IgD-negative memory B cell (primary cell): ENCODE data around the gene CD99L2. TPM values are rescaled to one million over a fixed set of nuclear protein-coding genes. Genes with fewer than 3 reads are reported as not detected.
"Not testable (repeated sequence)": the region's sequence is repeated elsewhere in the genome, so short reads cannot be mapped to it uniquely, and the experiment has no call there.

ENCODE experiments used
- H3K27ac Mint-ChIP-seq, 3 donors: one replicate each; pipeline ENCODE4 v1.8.0; 2020 to 2022; ENCODE audit warnings: mild to moderate bottlenecking in 3 of 3, mixed read lengths in 3 of 3, moderate library complexity in 1 of 3
- H3K27me3 Mint-ChIP-seq: one replicate; pipeline ENCODE4 v1.8.0; 2021; ENCODE audit warnings: mixed read lengths
- H3K36me3 Mint-ChIP-seq: one replicate; pipeline ENCODE4 v1.8.0; 2020; ENCODE audit warnings: mild to moderate bottlenecking, mixed read lengths
- H3K4me1 Mint-ChIP-seq, 3 donors: one replicate each; pipeline ENCODE4 v1.8.0; 2020 to 2022; ENCODE audit warnings: mixed read lengths in 3 of 3, mild to moderate bottlenecking in 1 of 3
- H3K4me3 Mint-ChIP-seq, 4 donors: one replicate each; pipeline ENCODE4 v1.8.0; 2020 to 2022; ENCODE audit warnings: mild to moderate bottlenecking in 4 of 4, mixed read lengths in 4 of 4, moderate library complexity in 3 of 4
- H3K9me3 Mint-ChIP-seq, 3 donors: one replicate each; pipeline ENCODE4 v1.8.0; 2020 to 2021; ENCODE audit warnings: mixed read lengths in 3 of 3, mild to moderate bottlenecking in 1 of 3
- polyA plus RNA-seq: library from polyadenylated mRNA; unstranded; fragments of 300-500 nt; fragmentation: Illumina TruSeq; gene quantifications from one replicate; pipeline ENCODE4 v1.2.3, GENCODE V29; 2021

The CD99L2 gene
- polyA plus RNA-seq, 1 donor from 2014 or later, result 8.9 TPM

- H3K27ac Mint-ChIP-seq, result no peak overlapping the region
- no peaks in the 10 kb centered on the region for H3K9me3 Mint-ChIP-seq
Observed at GRCh38 chrX:150906694-150907093, 8.2 kb upstream of the CD99L2 start.

GRCh38 chrX:150905293-150905692 is 6.8 kb upstream of the CD99L2 start:
- H3K36me3 Mint-ChIP-seq, result no peaks in the 10 kb centered on the region
- H3K4me1 Mint-ChIP-seq, result no peaks in the 10 kb centered on the region
- no peak overlapping the region for H3K4me3 Mint-ChIP-seq
- peak overlapping the region in 1 of 3 donors; percentile 6 for H3K27ac Mint-ChIP-seq
- no peaks in the 10 kb centered on the region for H3K27me3 Mint-ChIP-seq
- no peaks in the 10 kb centered on the region for H3K9me3 Mint-ChIP-seq

More at GRCh38 chrX:150906694-150907093, 8.2 kb upstream of the CD99L2 start:
- Mint-ChIP-seq H3K27me3 (no peaks in the 10 kb centered on the region), H3K36me3 (no peaks in the 10 kb centered on the region), H3K4me3 (no peak overlapping the region), H3K4me1 (no peaks in the 10 kb centered on the region)

GRCh38 chrX:150903110-150903508 is 4.6 kb upstream of the CD99L2 start:
- H3K9me3 Mint-ChIP-seq, result no peaks in the 10 kb centered on the region
- no peak overlapping the region for H3K27ac Mint-ChIP-seq

GRCh38 chrX:150902434-150903109 is 4.1 kb upstream of the CD99L2 start:
- no peaks in the 10 kb centered on the region for H3K27me3 Mint-ChIP-seq
- H3K27ac Mint-ChIP-seq, result no peak overlapping the region
- no peak overlapping the region for H3K4me3 Mint-ChIP-seq
- no peaks in the 10 kb centered on the region for H3K36me3 Mint-ChIP-seq
- H3K4me1 Mint-ChIP-seq, result peaks cover 0 to 4% (median under 1%) of the 10 kb centered on the region in 3 donors
- no peaks in the 10 kb centered on the region for H3K9me3 Mint-ChIP-seq

More at GRCh38 chrX:150903110-150903508, 4.6 kb upstream of the CD99L2 start:
- H3K27me3 Mint-ChIP-seq, result no peaks in the 10 kb centered on the region
- peaks cover 0 to 4% (median 0%) of the 10 kb centered on the region in 3 donors for H3K4me1 Mint-ChIP-seq
- no peaks in the 10 kb centered on the region for H3K36me3 Mint-ChIP-seq
- H3K4me3 Mint-ChIP-seq, result peak overlapping the region in 1 of 4 donors; percentile 24

- peak overlapping the region; percentile 89 to 98 (median 96) for H3K4me3 Mint-ChIP-seq
- no peaks in the 10 kb centered on the region for H3K36me3 Mint-ChIP-seq
- peak overlapping the region in 2 of 3 donors; percentile 80 to 93 for H3K27ac Mint-ChIP-seq
- H3K9me3 Mint-ChIP-seq, result no peaks in the 10 kb centered on the region
- H3K4me1 Mint-ChIP-seq, result peaks cover 0 to 6% (median 4%) of the 10 kb centered on the region in 3 donors
- no peaks in the 10 kb centered on the region for H3K27me3 Mint-ChIP-seq
Observed at GRCh38 chrX:150899191-150899757, 806 bp upstream of the CD99L2 start.

GRCh38 chrX:150897421-150898320 is 797 bp downstream of the CD99L2 start:
- H3K27ac Mint-ChIP-seq, result peak overlapping the region in 2 of 3 donors; percentile 71 to 81
- H3K4me3 Mint-ChIP-seq, result peak overlapping the region; percentile 79 to 90 (median 84)
- no peaks in the 10 kb centered on the region for H3K36me3 Mint-ChIP-seq
- H3K4me1 Mint-ChIP-seq, result peaks cover 0 to 6% (median 4%) of the 10 kb centered on the region in 3 donors
- H3K9me3 Mint-ChIP-seq, result no peaks in the 10 kb centered on the region
- no peaks in the 10 kb centered on the region for H3K27me3 Mint-ChIP-seq

- Mint-ChIP-seq H3K36me3 (no peaks in the 10 kb centered on the region), H3K27ac (peak overlapping the region in 1 of 3 donors; percentile 81), H3K4me3 (peak overlapping the region in 1 of 4 donors; percentile 89), H3K27me3 (no peaks in the 10 kb centered on the region), H3K9me3 (no peaks in the 10 kb centered on the region), H3K4me1 (peaks cover 0 to 6% (median 4%) of the 10 kb centered on the region in 3 donors)
Observed at GRCh38 chrX:150896632-150897031, 1.8 kb downstream of the CD99L2 start.

GRCh38 chrX:150893936-150894335 is 4.5 kb downstream of the CD99L2 start:
- Mint-ChIP-seq H3K4me3 (peak overlapping the region in 1 of 4 donors; percentile 63), H3K36me3 (no peaks in the 10 kb centered on the region), H3K9me3 (no peaks in the 10 kb centered on the region), H3K27me3 (no peaks in the 10 kb centered on the region), H3K4me1 (peaks cover 0 to 6% (median 0%) of the 10 kb centered on the region in 3 donors), H3K27ac (no peak overlapping the region)

GRCh38 chrX:150889131-150889530 is 9.3 kb downstream of the CD99L2 start:
- Mint-ChIP-seq H3K4me1 (peaks cover 0 to 2% (median 0%) of the 10 kb centered on the region in 3 donors), H3K27ac (no peak overlapping the region), H3K36me3 (peaks cover 4% of the 10 kb centered on the region), H3K27me3 (no peaks in the 10 kb centered on the region), H3K4me3 (no peak overlapping the region), H3K9me3 (no peaks in the 10 kb centered on the region)

- Mint-ChIP-seq H3K4me1 (peaks cover 0 to 3% (median 2%) of the 10 kb centered on the region in 3 donors), H3K9me3 (no peaks in the 10 kb centered on the region), H3K36me3 (peaks cover 4% of the 10 kb centered on the region), H3K27ac (no peak overlapping the region), H3K27me3 (no peaks in the 10 kb centered on the region), H3K4me3 (no peak overlapping the region)
Observed at GRCh38 chrX:150887906-150888465, 10.5 kb downstream of the CD99L2 start.

GRCh38 chrX:150887268-150887667 is 11.2 kb downstream of the CD99L2 start:
- not testable (repeated sequence) for H3K9me3 Mint-ChIP-seq, H3K4me3 Mint-ChIP-seq, H3K27me3 Mint-ChIP-seq, H3K27ac Mint-ChIP-seq, H3K36me3 Mint-ChIP-seq, H3K4me1 Mint-ChIP-seq

GRCh38 chrX:150886381-150886780 is 12.1 kb downstream of the CD99L2 start:
- no peaks in the 10 kb centered on the region for H3K27me3 Mint-ChIP-seq
- H3K9me3 Mint-ChIP-seq, result no peaks in the 10 kb centered on the region
- no peak overlapping the region for H3K27ac Mint-ChIP-seq
- H3K36me3 Mint-ChIP-seq, result peaks cover 4% of the 10 kb centered on the region
- peaks cover 0 to 4% (median 3%) of the 10 kb centered on the region in 3 donors for H3K4me1 Mint-ChIP-seq
- no peak overlapping the region for H3K4me3 Mint-ChIP-seq

GRCh38 chrX:150880808-150881165 is 17.7 kb downstream of the CD99L2 start:
- H3K36me3 Mint-ChIP-seq, result no peaks in the 10 kb centered on the region
- H3K27me3 Mint-ChIP-seq, result no peaks in the 10 kb centered on the region
- peaks cover 7 to 11% (median 7%) of the 10 kb centered on the region in 3 donors for H3K4me1 Mint-ChIP-seq
- H3K27ac Mint-ChIP-seq, result no peak overlapping the region
- H3K4me3 Mint-ChIP-seq, result peak overlapping the region in 1 of 4 donors; percentile 20
- H3K9me3 Mint-ChIP-seq, result no peaks in the 10 kb centered on the region

- peak overlapping the region in 1 of 3 donors; percentile 29 for H3K27ac Mint-ChIP-seq
- no peaks in the 10 kb centered on the region for H3K36me3 Mint-ChIP-seq
- no peaks in the 10 kb centered on the region for H3K27me3 Mint-ChIP-seq
- no peaks in the 10 kb centered on the region for H3K9me3 Mint-ChIP-seq
- peaks cover 7 to 11% (median 7%) of the 10 kb centered on the region in 3 donors for H3K4me1 Mint-ChIP-seq
- H3K4me3 Mint-ChIP-seq, result peak overlapping the region in 1 of 4 donors; percentile 37
Observed at GRCh38 chrX:150879855-150880807, 18.3 kb downstream of the CD99L2 start.
